Kidney tubule cell (primary cell): ENCODE data around the gene ARHGAP18.
A peak's percentile ranks its signal among the peaks of the same experiment; 100 is the strongest.

Experiments used
- DNase-seq: peaks from one replicate; pipeline ENCODE4 v3.0.0-alpha.2; 2018; ENCODE audit warnings: low spot score

The ARHGAP18 gene

DNA sequence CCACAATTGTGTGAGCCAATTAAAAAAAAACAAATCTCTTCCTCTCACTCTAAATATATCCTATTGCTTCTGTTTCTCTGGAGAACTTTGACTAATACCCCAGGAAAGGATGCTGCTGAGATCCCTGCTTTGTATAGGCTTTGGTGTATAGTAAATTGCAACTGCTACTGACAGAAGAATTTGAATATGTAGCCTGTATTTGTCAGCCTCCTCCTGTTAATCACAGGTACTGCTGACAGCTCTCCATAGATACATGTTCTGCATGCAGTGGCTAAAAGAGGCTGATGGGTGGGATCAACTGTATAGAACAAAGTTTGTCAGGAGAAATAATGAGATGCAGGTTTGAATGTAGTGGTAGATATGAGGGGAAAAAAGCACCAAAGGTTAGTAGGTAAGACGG lies 95.0 kb downstream of the ARHGAP18 start:
- no peak for DNase-seq

DNA sequence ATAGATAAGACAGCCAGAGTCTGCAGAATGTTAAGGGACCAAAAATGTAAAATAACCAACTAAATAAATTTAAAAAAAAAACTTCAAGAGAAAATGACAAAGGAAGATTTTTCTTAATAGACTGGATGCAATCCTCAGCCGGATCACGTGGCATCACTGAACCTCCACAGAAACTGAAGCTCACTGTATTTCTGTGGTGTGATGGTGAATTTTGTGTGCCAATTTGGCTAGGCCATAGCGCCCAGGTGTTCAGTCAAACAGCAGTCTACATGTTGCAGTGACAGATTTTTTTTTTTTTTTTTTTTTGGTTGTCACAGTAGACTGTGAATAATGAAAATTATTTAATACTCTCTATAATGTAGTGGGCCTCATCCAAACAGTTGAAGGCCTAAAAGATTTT lies 95.5 kb downstream of the ARHGAP18 start:
- no peak for DNase-seq

- DNase-seq, result no peak
Measured at GRCh38 chr6:129612440-129612839, 97.5 kb downstream of the ARHGAP18 start.

DNA sequence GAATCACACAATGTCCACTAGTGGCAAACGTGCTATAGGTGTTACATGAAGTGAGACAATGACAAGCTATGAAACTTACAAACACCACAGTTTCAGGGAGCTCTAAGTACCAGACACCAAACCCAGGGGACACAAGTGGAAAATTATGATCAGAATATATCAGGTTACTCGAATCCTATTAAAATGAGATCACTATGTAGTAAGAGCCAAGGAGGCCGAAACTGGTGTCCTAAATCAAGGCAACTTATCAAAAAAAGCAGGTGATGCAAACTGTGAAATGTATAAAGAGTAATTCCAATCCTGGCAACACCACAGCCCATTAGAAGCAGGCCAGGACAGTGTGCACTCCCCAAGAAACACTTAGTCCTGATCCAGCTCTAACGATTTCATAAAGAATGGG lies 100.3 kb downstream of the ARHGAP18 start:
- DNase-seq, result no peak

GRCh38 chr6:129608886-129609537 lies 101.0 kb downstream of the ARHGAP18 start:
- no peak for DNase-seq

- DNase-seq, result no peak
Measured at GRCh38 chr6:129607581-129608186, 102.3 kb downstream of the ARHGAP18 start.

GRCh38 chr6:129606664-129607063 lies 103.3 kb downstream of the ARHGAP18 start:
- DNase-seq, result no peak

- DNase-seq, result no peak
Measured at GRCh38 chr6:129605967-129606366, 104.0 kb downstream of the ARHGAP18 start.

GRCh38 chr6:129605095-129605494 lies 104.9 kb downstream of the ARHGAP18 start:
- no peak for DNase-seq

GRCh38 chr6:129604321-129604720 lies 105.7 kb downstream of the ARHGAP18 start:
- no peak for DNase-seq

GRCh38 chr6:129603741-129604140 lies 106.2 kb downstream of the ARHGAP18 start:
- DNase-seq, result no peak

DNA sequence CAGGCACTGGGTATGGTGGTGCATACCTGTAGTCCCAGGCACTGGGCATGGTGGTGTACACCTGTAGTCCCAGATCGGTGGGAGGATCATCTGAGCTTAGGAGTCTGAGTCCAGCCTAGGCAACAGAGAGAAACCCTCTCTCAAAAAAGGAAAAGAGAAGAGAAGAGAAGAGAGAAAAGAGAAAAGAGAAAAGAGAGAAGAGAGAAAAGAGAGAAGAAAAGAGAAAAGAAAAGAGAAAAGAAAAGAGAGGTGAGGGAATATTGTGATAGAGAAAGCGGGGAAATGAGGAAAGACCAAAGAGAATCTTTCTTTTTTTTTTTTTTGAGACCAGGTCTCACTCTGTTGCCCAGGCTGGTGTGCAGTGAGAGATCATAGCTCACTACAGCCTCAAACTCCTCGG lies 108.7 kb downstream of the ARHGAP18 start:
- no peak for DNase-seq

DNA sequence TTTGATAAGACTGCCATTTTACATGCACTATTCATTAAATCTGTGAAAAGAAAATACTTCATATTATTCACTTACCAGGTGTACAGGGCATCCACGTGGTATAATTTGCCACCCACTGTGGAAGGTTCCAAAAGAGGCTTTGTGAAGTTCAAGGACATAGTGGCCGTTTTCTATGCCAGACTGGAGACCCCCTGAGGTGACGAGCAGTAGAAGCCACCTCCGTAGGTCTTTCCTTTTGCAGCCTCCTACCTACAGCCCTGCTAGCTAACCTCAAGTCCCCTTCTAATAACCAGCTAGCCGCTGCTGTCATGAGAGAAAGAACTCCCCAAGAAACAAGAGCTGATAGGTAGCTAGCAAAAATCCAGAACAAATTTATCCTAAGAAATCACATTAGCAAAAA lies 110.5 kb downstream of the ARHGAP18 start:
- DNase-seq, result no peak

GRCh38 chr6:129598244-129599187 lies 111.5 kb downstream of the ARHGAP18 start:
- peak; percentile 69 for DNase-seq

- DNase-seq, result no peak
Measured at GRCh38 chr6:129597023-129597713, 112.8 kb downstream of the ARHGAP18 start.

- DNase-seq, result no peak
Measured at GRCh38 chr6:129596522-129596921, 113.5 kb downstream of the ARHGAP18 start.

GRCh38 chr6:129593233-129593564 lies 116.8 kb downstream of the ARHGAP18 start:
- DNase-seq, result peak; percentile 53

DNA sequence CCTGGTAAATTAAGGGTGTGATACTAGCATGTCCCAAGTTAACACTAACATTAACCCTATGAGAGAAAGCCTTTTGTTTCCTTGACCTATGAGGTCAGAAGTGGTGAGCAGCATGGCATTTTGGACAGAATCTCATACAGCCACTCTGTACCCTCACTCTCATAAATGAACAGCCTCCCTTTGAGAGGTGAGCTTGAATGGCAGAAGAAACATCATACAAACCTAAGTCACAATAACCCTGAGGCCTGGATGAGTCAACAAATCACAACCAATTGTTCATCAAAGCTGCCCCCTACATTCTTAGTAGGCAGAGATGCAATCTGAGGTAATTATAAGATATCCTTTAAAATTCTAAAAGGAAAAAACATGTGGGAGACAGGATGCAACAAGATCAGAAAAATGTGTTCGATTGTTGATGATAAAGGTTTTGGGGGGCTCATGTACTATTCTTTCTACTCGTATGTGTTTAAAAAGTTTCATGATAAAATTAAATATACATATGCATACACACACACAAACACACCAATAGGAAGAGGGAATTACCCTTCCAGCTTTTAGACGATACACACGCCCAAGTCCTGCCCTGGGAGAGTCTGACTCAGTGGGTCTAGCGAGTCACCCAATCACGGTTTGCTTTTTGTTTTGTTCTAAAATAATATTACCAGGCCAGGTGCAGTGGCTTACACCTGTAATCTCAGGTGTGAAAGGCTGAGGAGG lies 117.3 kb downstream of the ARHGAP18 start:
- DNase-seq, result no peak

DNA sequence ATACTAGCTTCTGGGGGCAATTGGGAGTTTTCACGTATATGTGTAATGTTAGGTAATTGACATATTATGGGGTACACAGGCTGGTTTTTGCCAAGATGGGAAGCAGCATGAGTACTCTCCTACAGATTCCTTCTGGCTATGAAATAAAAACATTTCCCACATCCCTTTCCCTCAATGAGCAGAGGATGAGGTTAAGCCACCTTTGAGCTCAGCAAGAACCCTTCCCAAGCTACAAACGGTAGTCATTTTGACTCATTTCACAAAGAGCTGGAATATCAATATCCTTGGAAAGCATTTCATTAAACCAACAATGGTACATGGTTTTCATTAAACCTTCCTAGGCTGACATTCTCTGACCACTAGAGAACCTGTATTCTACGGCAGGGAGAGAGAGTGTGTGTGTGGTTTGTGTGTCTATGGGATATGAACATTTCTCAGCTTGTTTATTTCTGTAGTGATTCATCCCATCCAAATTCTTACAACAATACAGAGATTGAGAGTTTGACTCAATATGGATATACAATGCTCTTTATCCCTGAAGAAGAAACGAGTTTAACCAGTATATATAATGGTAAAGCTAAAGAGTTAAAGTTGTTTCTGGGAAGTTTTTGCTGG lies 119.5 kb downstream of the ARHGAP18 start:
- DNase-seq, result no peak

GRCh38 chr6:129586815-129587214 lies 123.2 kb downstream of the ARHGAP18 start:
- DNase-seq, result no peak

- DNase-seq, result no peak
Measured at GRCh38 chr6:129583866-129584265, 126.1 kb downstream of the ARHGAP18 start.
